Thoracic aorta (tissue), 2 donors: Measurements from ENCODE around the gene RCAN2. TPM values are rescaled to one million over a fixed set of nuclear protein-coding genes. Genes with fewer than 3 reads are reported as not detected.

ENCODE experiments used
- ATAC-seq: fragments of 150-250 bp; one replicate; pipeline ENCODE4 v1.8.0; 2017; ENCODE audit warnings: low read depth; ENCODE audit not compliant: insufficient number of reproducible peaks, low FRiP score
- DNase-seq: peaks from one replicate; pipeline ENCODE4 v3.0.0-alpha.2; 2020; ENCODE audit warnings: low spot score
- H3K27ac ChIP-seq, 2 donors: fragments of 200-600 bp; sonication (generic); 1 replicate in 1 of 2; 2 replicates in 1 of 2; pipeline ENCODE4 v1.5.1; 2016; ENCODE audit warnings: mild to moderate bottlenecking in 2 of 2, moderate library complexity in 2 of 2
- H3K27me3 ChIP-seq: fragments of 200-600 bp; sonication (generic); replicated peaks from 2 replicates; pipeline ENCODE4 v1.6.0; 2016; ENCODE audit warnings: mild to moderate bottlenecking; ENCODE audit not compliant: insufficient read depth
- H3K36me3 ChIP-seq: fragments of 200-600 bp; sonication (generic); one replicate; pipeline ENCODE4 v1.5.1; 2016
- H3K4me1 ChIP-seq, 2 donors: fragments of 200-600 bp; sonication (generic); 1 replicate in 1 of 2; 2 replicates in 1 of 2; pipeline versions ENCODE4 v1.5.1 to v1.6.0; 2016; ENCODE audit warnings: low read depth in 2 of 2, mild to moderate bottlenecking in 1 of 2; ENCODE audit not compliant: control insufficient read depth in 1 of 2
- H3K4me3 ChIP-seq: fragments of 200-600 bp; sonication (generic); 2 replicates; pipeline ENCODE4 v1.5.1; 2016; ENCODE audit warnings: mild to moderate bottlenecking
- H3K9me3 ChIP-seq: fragments of 200-600 bp; sonication (generic); 2 replicates; pipeline ENCODE4 v1.5.1; 2016
- CTCF ChIP-seq: fragments of 200-600 bp; sonication (generic); IDR thresholded peaks from one replicate; pipeline ENCODE4 v1.5.1; 2019; ENCODE audit warnings: antibody characterized with exemption
- total RNA-seq, 2 donors: library from RNA; depleted of rRNA; stranded (reverse); fragments of >200 nt; gene quantifications; one replicate each; pipeline versions ENCODE4 v1.1.0 to v1.2.3, GENCODE V29; 2016

RCAN2 gene
- total RNA-seq, 2 donors from 2014 or later = 126 to 289 TPM

DNA sequence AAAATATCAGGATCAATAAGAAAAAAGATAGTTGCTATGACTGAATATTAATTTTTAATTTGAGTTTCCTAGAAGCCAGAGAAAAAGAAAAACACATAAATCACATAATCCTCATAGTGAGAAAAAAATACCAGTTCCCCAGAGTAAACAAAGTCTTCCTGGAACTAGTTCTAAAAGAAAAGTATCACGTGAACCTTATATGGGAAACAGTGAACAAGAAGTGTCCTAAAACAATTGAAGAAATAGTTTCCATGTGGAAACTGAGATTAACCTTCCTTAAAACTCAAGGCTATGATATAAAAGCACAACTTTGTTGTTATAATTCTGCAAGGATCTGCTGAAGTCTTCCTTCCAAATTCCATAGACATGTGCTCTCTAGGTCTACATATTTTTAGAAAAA lies 50.6 kb downstream of the RCAN2 start:
- TF ChIP-seq CTCF = no peak
- ATAC-seq (no peak), DNase-seq (no peak)
- H3K4me1 ChIP-seq = peaks cover 54 to 84% of the 10 kb centered on the region in 2 donors
- H3K36me3 ChIP-seq = no peaks in the 10 kb centered on the region
- no peaks in the 10 kb centered on the region for H3K27me3 ChIP-seq
- H3K9me3 ChIP-seq = no peaks in the 10 kb centered on the region
- no peak overlapping the region for H3K4me3 ChIP-seq
- peak overlapping the region; percentile 71 to 76 for H3K27ac ChIP-seq

GRCh38 chr6:46440141-46440540 lies 51.1 kb downstream of the RCAN2 start:
- DNase-seq (no peak), ATAC-seq (no peak)
- Histone ChIP-seq H3K9me3 (no peaks in the 10 kb centered on the region), H3K36me3 (no peaks in the 10 kb centered on the region), H3K4me1 (peaks cover 54 to 86% of the 10 kb centered on the region in 2 donors), H3K4me3 (no peak overlapping the region), H3K27ac (peak overlapping the region; percentile 39 to 76), H3K27me3 (no peaks in the 10 kb centered on the region)
- no peak for TF ChIP-seq CTCF

GRCh38 chr6:46438245-46438644 lies 53.0 kb downstream of the RCAN2 start:
- ATAC-seq (no peak), DNase-seq (no peak)
- H3K9me3 ChIP-seq = no peaks in the 10 kb centered on the region
- H3K27ac ChIP-seq = peak overlapping the region; percentile 39 to 76
- TF ChIP-seq CTCF = no peak
- no peaks in the 10 kb centered on the region for H3K36me3 ChIP-seq
- H3K4me3 ChIP-seq = no peak overlapping the region
- H3K4me1 ChIP-seq = peaks cover 46 to 83% of the 10 kb centered on the region in 2 donors
- H3K27me3 ChIP-seq = no peaks in the 10 kb centered on the region

DNA sequence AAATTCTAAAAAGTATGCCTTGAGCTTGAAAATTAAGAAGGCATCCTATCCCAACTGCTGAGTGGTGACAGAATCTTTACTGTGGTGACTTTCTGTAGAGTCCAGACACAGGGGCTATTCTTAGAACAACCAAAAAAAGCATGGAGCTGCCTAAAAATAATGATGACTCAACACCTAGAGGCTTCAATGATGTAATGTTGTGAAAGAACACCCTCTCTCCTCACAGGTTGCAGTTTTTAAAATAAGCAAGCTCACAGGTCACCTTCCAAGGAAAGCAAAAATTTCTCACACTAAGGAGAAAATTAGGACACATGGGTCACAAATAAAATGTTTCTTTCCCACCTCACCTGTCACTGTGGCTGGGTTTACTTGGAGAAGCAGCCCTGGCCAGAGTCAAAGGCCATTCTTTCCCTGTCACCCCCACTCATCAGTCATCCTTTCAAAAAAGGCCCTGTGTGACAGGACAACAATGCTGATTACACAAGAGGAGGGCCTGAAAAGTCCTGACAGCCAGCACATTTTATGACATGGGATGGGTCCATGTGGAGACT lies 53.5 kb downstream of the RCAN2 start:
- ATAC-seq (peak; percentile 95), DNase-seq (no peak)
- peak overlapping the region; percentile 39 to 76 for H3K27ac ChIP-seq
- no peaks in the 10 kb centered on the region for H3K9me3 ChIP-seq
- H3K4me1 ChIP-seq = peaks cover 42 to 79% of the 10 kb centered on the region in 2 donors
- H3K36me3 ChIP-seq = no peaks in the 10 kb centered on the region
- H3K4me3 ChIP-seq = no peak overlapping the region
- H3K27me3 ChIP-seq = no peaks in the 10 kb centered on the region
- TF ChIP-seq CTCF = no peak

DNA sequence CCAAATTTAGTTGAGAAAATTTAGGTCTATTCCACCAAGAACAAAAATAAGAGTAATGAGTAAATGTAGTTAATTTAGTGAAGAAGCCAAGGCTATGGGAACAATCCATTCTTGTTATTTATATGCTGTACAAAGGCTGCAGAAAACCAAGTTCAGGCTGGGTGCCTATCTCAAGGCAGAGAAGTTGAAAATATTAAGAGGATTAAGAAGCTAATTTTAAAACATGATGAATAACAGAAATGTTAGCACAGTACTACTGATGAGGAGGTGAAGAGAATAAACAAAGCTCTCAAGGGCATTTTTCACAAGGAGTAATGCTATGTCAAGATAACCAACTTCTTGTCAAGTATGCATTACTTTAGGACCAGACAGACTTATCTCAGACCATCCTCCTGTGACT lies 68.6 kb downstream of the RCAN2 start:
- Histone ChIP-seq H3K9me3 (no peaks in the 10 kb centered on the region), H3K27ac (peak overlapping the region; percentile 73 to 77), H3K4me3 (no peak overlapping the region), H3K36me3 (no peaks in the 10 kb centered on the region), H3K27me3 (no peaks in the 10 kb centered on the region), H3K4me1 (peaks cover 10 to 70% of the 10 kb centered on the region in 2 donors)
- ATAC-seq (no peak), DNase-seq (no peak)
- no peak for TF ChIP-seq CTCF
